ENCODE measurements around the gene XRCC1.

DNA sequence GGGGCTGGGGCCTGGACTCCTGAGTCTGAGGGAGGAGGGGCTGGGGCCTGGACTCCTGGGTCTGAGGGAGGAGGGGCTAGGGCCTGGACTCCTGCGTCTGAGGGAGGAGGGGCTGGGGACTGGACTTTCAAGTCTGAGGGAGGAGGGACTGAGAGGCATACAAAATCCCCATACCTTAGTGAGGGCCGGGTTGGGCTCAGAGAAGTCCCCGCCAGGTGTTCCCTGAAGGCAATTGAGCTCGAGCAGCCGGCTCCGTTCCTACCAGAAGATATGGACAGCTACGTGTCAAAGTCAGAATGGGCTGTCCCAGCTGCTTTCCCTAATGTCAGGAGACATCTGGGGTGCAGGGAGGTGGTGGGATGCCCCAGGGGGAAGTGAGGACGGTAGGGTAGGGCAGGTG, 80.2 kb downstream of the XRCC1 start:
- no peak for TF ChIP-seq CTCF (IDR thresholded peaks at IDR 0.05)
- no peak for TF ChIP-seq POLR2A (IDR thresholded peaks at IDR 0.05)

All from body of pancreas (tissue), 4 donors.